CD14-positive monocyte (primary cell): ENCODE results near the gene AHNAK. TPM values are rescaled to one million over a fixed set of nuclear protein-coding genes. Genes with fewer than 3 reads are reported as not detected.
A peak's percentile ranks its signal among the peaks of the same experiment; 100 is the strongest.
"Not testable (repeated sequence)": the region's sequence is repeated elsewhere in the genome, so short reads cannot be mapped to it uniquely, and the experiment has no call there.

Source experiments
- DNase-seq, 3 donors: peaks; one replicate each; pipeline ENCODE4 v3.0.0-alpha.2; 2011 to 2022
- H2AFZ ChIP-seq: 2 replicates; pipeline ENCODE4 v1.6.0; 2012; ENCODE audit warnings: mild to moderate bottlenecking, low read depth, low read length, inconsistent platforms; ENCODE audit not compliant: insufficient read depth, poor library complexity, severe bottlenecking
- H3K27ac ChIP-seq, 2 donors: 1 replicate in 1 of 2; 2 replicates in 1 of 2; pipeline ENCODE4 v1.5.1; 2012 to 2013; ENCODE audit warnings: low read length in 2 of 2, control low read depth in 1 of 2, inconsistent platforms in 1 of 2, low read depth in 1 of 2, mild to moderate bottlenecking in 1 of 2
- H3K27me3 ChIP-seq, 2 donors: one replicate each; pipeline versions ENCODE4 v1.6.0 to v1.6.1; 2011 to 2013; ENCODE audit warnings: low read length in 2 of 2; ENCODE audit not compliant: control insufficient read depth in 2 of 2, insufficient read depth in 2 of 2
- H3K36me3 ChIP-seq, 2 donors: replicated peaks in 1 of 2; 1 replicate in 1 of 2; 2 replicates in 1 of 2; pipeline versions ENCODE4 v1.5.1 to v1.6.1; 2012 to 2013; ENCODE audit warnings: low read length in 2 of 2, control low read depth in 1 of 2, inconsistent platforms in 1 of 2, mild to moderate bottlenecking in 1 of 2; ENCODE audit not compliant: insufficient read depth in 2 of 2, control insufficient read depth in 1 of 2
- H3K4me1 ChIP-seq, 2 donors: 1 replicate in 1 of 2; 2 replicates in 1 of 2; pipeline versions ENCODE4 v1.5.1 to v1.6.1; 2012 to 2013; ENCODE audit warnings: low read length in 2 of 2, control low read depth in 1 of 2, inconsistent platforms in 1 of 2, mild to moderate bottlenecking in 1 of 2, moderate library complexity in 1 of 2; ENCODE audit not compliant: insufficient read depth in 2 of 2, control insufficient read depth in 1 of 2
- H3K4me2 ChIP-seq: replicated peaks from 2 replicates; pipeline ENCODE3; 2012; ENCODE audit warnings: low read length, moderate library complexity, mild to moderate bottlenecking; ENCODE audit not compliant: poor library complexity, severe bottlenecking; ENCODE audit errors: extremely low read depth
- H3K4me3 ChIP-seq, 3 experiments: fragments of 200-600 bp in 1 of 3; sonication (generic) in 1 of 3; replicated peaks in 1 of 3; 1 replicate in 2 of 3; 2 replicates in 1 of 3; pipeline ENCODE4 v1.5.1; 2011 to 2013; ENCODE audit warnings: low read length in 3 of 3, mild to moderate bottlenecking in 3 of 3, control low read depth in 2 of 3, low read depth in 2 of 3, inconsistent platforms in 1 of 3, moderate library complexity in 1 of 3
- H3K79me2 ChIP-seq: 2 replicates; pipeline ENCODE4 v1.6.0; 2012; ENCODE audit warnings: mild to moderate bottlenecking, control low read depth, inconsistent platforms, low read length, moderate library complexity; ENCODE audit not compliant: insufficient read depth
- H3K9ac ChIP-seq: 2 replicates; pipeline ENCODE4 v1.6.0; 2017; ENCODE audit warnings: low read length, mild to moderate bottlenecking; ENCODE audit not compliant: insufficient read depth, poor library complexity, severe bottlenecking
- H3K9me3 ChIP-seq, 2 donors: replicated peaks in 1 of 2; 1 replicate in 1 of 2; 2 replicates in 1 of 2; pipeline versions ENCODE4 v1.5.1 to v1.6.1; 2012 to 2013; ENCODE audit warnings: low read length in 2 of 2, control low read depth in 1 of 2; ENCODE audit not compliant: control insufficient read depth in 1 of 2, insufficient read depth in 1 of 2
- H4K20me1 ChIP-seq: 2 replicates; pipeline ENCODE4 v1.6.0; 2012; ENCODE audit warnings: mild to moderate bottlenecking, low read length, control low read depth, moderate library complexity; ENCODE audit not compliant: insufficient read depth
- H3K27ac Mint-ChIP-seq, 7 donors: one replicate each; pipeline ENCODE4 v1.8.0; 2020; ENCODE audit warnings: mild to moderate bottlenecking in 7 of 7, mixed read lengths in 7 of 7, moderate library complexity in 6 of 7, inconsistent platforms in 2 of 7
- H3K27me3 Mint-ChIP-seq, 3 donors: one replicate each; pipeline ENCODE4 v1.8.0; 2021 to 2022; ENCODE audit warnings: low read depth in 3 of 3, mild to moderate bottlenecking in 3 of 3, mixed read lengths in 3 of 3, moderate library complexity in 3 of 3, inconsistent platforms in 1 of 3
- H3K36me3 Mint-ChIP-seq, 2 donors: one replicate each; pipeline ENCODE4 v1.8.0; 2020; ENCODE audit warnings: mixed read lengths in 2 of 2, inconsistent platforms in 1 of 2, mild to moderate bottlenecking in 1 of 2
- H3K4me1 Mint-ChIP-seq: one replicate; pipeline ENCODE4 v1.8.0; 2020; ENCODE audit warnings: mild to moderate bottlenecking, mixed read lengths
- H3K4me3 Mint-ChIP-seq, 2 donors: one replicate each; pipeline ENCODE4 v1.8.0; 2020; ENCODE audit warnings: mild to moderate bottlenecking in 2 of 2, mixed read lengths in 2 of 2, moderate library complexity in 1 of 2
- H3K9me3 Mint-ChIP-seq, 7 donors: one replicate each; pipeline ENCODE4 v1.8.0; 2020 to 2022; ENCODE audit warnings: mixed read lengths in 7 of 7, mild to moderate bottlenecking in 6 of 7, moderate library complexity in 6 of 7, inconsistent platforms in 2 of 7
- WGBS: methylation state at CpG from one replicate; pipeline ENCODE4 v1.1.5; 2013; ENCODE audit warnings: missing lambda C conversion rate; ENCODE audit not compliant: insufficient coverage; 5-methylcytosine and 5-hydroxymethylcytosine counted together
- intact Hi-C, 2 donors: fragments of 100-400 bp; cut with micrococcal nuclease; formaldehyde crosslinking; loops; one replicate each; pipeline versions ENCODE4 v1.15.0 to v1.15.1; 2023
- polyA plus RNA-seq, 3 donors: library from polyadenylated mRNA; depleted of rRNA in 1 of 3; unstranded in 2 of 3; stranded (reverse) in 1 of 3; fragments of 300-500 nt in 2 of 3; fragments of >200 nt in 1 of 3; fragmentation: Illumina TruSeq in 2 of 3; gene quantifications; 1 replicate in 2 of 3; 2 replicates in 1 of 3; pipeline ENCODE4 v1.2.3, GENCODE V29; 2012 to 2021
- TF ChIP-seq, protein P1 (sequence below): fragments of 200-600 bp; IDR thresholded peaks from one replicate; pipeline ENCODE4 v1.8.0; 2022; ENCODE audit warnings: antibody characterized with exemption, mild to moderate bottlenecking

The AHNAK gene
- polyA plus RNA-seq, 3 donors = 80.0 to 201 (median 103) TPM

DNA sequence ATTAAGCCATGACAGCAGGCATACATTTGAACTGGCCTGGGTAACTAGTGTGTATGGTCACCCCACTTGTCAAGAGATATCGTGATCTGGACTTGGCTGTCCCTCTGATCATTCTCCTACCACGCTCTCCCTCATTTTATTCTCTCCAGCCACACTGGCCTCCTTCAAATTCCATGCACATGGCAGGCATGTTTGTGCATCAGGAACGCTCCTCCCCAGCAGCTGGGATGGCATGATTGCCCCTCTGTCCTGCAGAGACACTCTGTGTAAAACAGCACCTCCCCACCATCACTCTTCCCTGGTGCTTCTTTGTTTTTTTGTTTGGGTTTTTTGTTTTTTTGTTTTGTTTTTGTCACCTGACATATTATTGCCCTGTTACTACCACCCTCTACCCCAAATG lies 159.2 kb downstream of the AHNAK start:
- Mint-ChIP-seq H3K27me3 (peaks cover 0 to 1% (median 0%) of the 10 kb centered on the region in 3 donors), H3K4me1 (peaks cover 7% of the 10 kb centered on the region), H3K4me3 (no peak overlapping the region), H3K27ac (peak overlapping the region in 1 of 7 donors; percentile 62), H3K36me3 (peaks cover 24 to 49% of the 10 kb centered on the region in 2 donors), H3K9me3 (no peaks in the 10 kb centered on the region)
- peaks cover 0 to 8% of the 10 kb centered on the region in 2 donors for H3K4me1 ChIP-seq
- H4K20me1 ChIP-seq = no peaks in the 10 kb centered on the region
- H3K79me2 ChIP-seq = no peaks in the 10 kb centered on the region
- no peak overlapping the region for H3K27ac ChIP-seq
- H3K4me3 ChIP-seq = no peak overlapping the region
- peaks cover 30 to 35% of the 10 kb centered on the region in 2 donors for H3K36me3 ChIP-seq
- H3K4me2 ChIP-seq = no peak overlapping the region
- intact Hi-C loops = no loop called here
- TF ChIP-seq, protein P1, sequence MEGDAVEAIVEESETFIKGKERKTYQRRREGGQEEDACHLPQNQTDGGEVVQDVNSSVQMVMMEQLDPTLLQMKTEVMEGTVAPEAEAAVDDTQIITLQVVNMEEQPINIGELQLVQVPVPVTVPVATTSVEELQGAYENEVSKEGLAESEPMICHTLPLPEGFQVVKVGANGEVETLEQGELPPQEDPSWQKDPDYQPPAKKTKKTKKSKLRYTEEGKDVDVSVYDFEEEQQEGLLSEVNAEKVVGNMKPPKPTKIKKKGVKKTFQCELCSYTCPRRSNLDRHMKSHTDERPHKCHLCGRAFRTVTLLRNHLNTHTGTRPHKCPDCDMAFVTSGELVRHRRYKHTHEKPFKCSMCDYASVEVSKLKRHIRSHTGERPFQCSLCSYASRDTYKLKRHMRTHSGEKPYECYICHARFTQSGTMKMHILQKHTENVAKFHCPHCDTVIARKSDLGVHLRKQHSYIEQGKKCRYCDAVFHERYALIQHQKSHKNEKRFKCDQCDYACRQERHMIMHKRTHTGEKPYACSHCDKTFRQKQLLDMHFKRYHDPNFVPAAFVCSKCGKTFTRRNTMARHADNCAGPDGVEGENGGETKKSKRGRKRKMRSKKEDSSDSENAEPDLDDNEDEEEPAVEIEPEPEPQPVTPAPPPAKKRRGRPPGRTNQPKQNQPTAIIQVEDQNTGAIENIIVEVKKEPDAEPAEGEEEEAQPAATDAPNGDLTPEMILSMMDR = no peak
- 100% methylated on average over 1 of the region's 3 CpGs for WGBS
- DNase-seq = no peak
- no peaks in the 10 kb centered on the region for H3K9me3 ChIP-seq
- H3K9ac ChIP-seq = no peak overlapping the region
- no peak overlapping the region for H2AFZ ChIP-seq
- no peaks in the 10 kb centered on the region for H3K27me3 ChIP-seq

DNA sequence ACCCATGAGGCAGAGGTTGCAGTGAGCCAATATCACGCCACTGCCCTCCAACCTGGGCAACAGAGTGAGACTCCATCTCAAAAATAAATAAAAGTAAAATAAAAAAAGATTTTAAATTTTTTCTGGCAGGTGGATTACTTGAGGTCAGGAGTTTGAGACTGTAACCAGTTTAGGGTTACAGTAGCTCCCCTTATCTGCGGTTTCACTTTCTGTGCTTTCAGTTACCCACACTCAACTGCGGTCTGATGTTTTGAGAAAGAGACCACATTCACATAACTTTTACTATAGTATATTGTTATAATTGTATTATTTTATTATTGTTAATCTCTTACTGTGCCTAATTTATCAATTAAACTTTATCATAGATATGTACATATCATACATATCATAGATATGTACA lies 160.5 kb downstream of the AHNAK start:
- H3K4me1 Mint-ChIP-seq, H3K4me3 Mint-ChIP-seq, H3K9me3 Mint-ChIP-seq, H4K20me1 ChIP-seq, H3K4me2 ChIP-seq, H3K27ac ChIP-seq, DNase-seq, H3K27me3 Mint-ChIP-seq, H3K4me3 ChIP-seq, H3K9me3 ChIP-seq, H2AFZ ChIP-seq, H3K27me3 ChIP-seq, H3K79me2 ChIP-seq, H3K27ac Mint-ChIP-seq, intact Hi-C loops, H3K9ac ChIP-seq, H3K4me1 ChIP-seq: not testable (repeated sequence)
- WGBS = no CpG with 5 or more reads among the region's 3 CpGs
- peaks cover 22 to 29% of the 10 kb centered on the region in 2 donors for H3K36me3 ChIP-seq
- peaks cover 15 to 46% of the 10 kb centered on the region in 2 donors for H3K36me3 Mint-ChIP-seq
